Raji (cell line): ENCODE measurements around the gene RBM7.
A peak's percentile ranks its signal among the peaks of the same experiment; 100 is the strongest.

Experiments
- POLR2A ChIP-seq: IDR thresholded peaks from 2 replicates; pipeline ENCODE4 v1.6.1; 2011; ENCODE audit warnings: low read depth, low read length, control low read depth; ENCODE audit not compliant: insufficient read depth

RBM7 gene, protein sequence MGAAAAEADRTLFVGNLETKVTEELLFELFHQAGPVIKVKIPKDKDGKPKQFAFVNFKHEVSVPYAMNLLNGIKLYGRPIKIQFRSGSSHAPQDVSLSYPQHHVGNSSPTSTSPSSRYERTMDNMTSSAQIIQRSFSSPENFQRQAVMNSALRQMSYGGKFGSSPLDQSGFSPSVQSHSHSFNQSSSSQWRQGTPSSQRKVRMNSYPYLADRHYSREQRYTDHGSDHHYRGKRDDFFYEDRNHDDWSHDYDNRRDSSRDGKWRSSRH

DNA sequence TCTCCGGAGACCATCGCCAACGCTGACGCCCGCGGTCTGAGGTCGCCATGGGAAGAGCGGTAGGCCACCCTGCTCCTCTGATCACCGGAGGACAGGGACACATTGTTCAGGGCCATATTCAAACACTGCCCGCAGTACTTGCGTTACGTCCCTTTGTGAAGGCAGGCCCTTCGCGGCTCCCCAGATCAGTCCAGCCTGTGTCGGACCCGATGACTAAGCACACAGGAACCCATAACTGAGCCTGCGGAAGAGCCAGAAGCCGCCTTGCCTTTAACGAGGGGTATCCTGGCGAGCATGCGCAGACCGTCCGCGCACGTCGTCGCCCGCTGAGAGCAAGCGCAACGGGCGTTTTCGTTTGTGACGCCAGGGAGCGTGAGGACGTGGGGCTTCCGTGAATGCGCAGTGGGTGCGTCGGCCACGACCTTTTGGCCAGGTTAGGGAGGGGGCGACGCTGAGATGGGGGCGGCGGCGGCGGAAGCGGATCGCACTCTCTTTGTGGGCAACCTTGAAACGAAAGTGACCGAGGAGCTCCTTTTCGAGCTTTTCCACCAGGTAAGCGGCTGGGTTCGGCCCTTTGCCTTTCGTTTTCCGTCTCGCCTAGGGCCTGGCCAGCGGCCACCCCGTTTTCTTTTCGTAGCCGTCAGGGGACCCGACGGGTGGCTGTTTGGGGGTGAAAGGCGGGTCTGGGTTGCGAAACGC, at the start of gene RBM7, which contains the start of gene C11orf71:
Gene RBM7, plus strand, starts transcription at position 451 of the 699 bp plus-strand sequence. Its CDS starts 6 bp downstream, at position 457.
Gene C11orf71, minus strand, starts transcription at position 296 of the 699 bp plus-strand sequence. Its CDS starts 180 bp downstream, at position 116.
- TF ChIP-seq POLR2A: peak; percentile 97

DNA sequence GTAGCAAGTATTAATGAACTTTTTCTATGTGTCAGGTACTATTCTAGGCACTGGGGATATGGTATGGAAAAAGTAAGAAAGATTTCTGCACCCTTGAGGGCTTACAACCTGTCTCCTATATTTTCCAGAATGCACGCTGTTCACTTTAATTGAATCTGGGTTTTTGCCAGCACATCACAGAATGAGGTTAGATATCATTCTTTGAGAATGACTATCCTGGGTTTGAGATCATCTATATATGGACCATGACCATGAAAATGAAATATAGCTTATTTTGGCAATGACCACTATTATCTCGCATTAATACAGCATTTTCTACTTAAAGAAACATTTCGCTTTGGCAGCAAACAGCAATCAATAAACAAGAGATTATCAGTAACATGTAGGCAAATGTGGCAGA, 47.0 kb upstream of the RBM7 start:
- TF ChIP-seq POLR2A: no peak

DNA sequence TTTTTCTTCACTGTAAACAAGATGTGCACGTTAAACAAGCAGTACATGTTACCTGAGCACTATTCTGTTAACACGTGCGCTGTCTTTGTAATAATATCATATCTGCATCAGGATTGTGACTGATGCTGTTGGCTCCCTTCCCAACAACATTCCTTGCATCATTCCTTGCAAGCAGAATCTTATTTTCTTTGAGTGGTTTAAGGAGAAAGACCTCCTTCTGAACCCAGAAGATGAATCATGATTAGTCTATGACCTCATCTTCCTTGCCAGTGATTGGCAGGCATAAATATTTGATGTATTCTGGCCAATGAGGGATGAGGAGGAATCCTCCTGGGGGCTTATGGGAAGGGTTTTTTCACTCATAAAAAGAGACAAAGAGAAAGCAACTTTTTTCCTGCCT, 46.4 kb upstream of the RBM7 start:
- TF ChIP-seq POLR2A: no peak

DNA sequence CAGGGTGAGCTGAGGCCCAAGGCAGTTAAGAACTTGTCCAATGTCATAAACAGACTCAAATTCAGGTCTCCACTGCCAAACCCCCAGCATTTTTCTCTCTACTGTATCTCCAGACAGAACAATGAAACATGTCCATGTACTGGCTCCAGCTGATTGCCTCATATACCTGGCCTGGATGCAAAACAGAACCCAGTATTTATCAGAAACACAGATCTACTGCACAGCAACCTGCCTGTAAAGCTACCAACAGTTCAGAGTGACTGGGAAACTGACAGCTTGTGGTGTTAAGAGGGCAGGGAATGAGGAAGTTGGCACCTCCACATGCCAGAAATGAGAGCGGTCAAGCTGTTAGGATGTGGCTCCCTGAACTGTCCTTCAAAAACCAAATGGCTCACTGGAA, 41.8 kb upstream of the RBM7 start:
- no peak for TF ChIP-seq POLR2A

- no peak for TF ChIP-seq POLR2A
Measured at GRCh38 chr11:114359342-114359741, 41.1 kb upstream of the RBM7 start.

GRCh38 chr11:114362326-114362725, 38.1 kb upstream of the RBM7 start:
- no peak for TF ChIP-seq POLR2A

DNA sequence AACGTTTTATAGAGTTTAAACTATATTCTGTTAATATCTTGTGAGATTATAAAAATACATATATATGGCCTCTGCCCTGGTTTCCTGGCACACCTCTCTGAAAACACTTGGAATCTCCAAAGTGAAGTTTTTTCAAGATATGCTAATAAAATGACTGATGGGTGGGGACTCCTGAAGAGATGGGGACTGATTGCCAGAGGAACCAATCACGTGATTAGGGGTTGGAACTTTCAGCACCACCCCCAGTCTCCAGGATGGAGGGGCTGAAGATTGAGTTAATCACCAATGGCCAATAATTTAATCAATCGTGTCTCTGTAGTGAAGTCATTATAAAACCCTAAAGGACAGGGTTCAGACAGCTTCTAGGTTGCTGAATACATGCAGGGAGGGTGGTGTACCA, 37.5 kb upstream of the RBM7 start:
- no peak for TF ChIP-seq POLR2A

DNA sequence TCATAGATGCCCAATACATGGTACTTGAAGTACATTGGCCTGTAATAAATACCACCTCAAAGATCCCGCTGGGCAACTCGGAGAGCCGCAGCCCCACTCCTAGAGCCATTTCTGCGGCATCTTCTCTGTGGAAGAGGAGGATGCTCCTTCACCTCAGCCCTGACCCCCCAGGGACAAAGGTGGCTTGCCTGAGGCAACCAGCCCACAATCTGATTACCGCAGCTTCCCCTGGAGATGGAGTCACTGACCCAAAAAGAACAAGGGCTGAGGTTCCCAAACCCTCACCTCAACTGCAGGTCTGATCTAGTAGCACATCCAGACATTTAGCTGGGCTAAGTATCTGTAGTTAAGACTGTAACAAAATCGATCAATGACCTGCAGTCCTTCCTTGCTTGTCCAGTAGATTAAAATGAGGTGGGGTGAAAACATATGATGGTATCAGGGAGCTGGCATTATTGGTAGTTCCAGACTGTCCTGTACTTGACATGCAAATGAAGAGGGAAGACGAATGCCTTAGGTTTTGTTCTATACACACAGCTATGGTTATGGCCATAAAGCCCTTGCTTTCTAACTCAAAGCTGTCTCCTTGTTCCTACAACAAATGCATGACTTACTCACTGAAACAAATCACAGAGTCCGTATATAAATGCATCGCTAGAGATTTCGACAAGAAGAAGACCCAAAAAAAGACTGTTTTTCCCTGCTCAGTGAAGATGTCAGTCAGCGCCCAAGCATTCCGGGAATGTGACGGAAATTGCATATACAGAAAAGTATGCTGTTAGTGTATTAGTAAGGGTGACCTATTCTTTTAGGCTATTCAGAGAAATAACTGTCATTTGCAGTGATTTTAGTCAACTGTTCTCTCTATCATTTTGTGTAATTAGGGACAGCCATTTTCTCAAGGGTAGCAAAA, 33.9 kb upstream of the RBM7 start:
- no peak for TF ChIP-seq POLR2A

DNA sequence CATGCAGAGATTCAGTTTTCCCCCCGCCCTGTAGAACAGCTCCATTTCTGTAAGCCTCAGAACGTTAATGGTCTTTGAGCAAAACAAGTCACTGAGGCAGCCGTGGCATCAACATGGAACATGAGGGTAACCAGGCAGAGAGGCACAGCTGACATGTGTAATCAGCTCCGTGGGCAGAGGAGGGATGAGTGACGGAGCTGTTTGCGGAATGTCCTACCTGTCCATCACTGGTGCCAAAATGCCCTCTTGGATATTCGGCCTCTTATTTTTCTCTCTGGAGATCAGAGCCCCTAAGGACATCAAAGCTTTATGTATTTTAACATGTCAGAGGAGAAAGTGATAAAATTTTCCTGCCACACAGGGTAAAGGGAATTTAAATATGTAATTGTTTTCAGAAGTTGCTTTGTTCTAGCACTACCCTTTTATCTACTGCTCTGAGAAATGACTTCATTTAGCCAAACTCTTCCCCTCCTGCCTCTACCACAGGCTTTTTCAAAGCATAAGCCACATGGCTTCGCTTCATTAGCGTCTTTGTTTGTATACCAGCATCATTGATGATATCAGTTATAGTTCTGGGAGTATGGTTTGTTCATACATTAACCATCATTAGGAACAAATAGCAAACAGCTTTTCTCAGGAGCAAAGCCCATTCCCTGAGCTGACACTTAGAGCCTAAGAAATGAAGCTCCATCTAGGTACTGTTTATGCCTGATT, 33.1 kb upstream of the RBM7 start:
- TF ChIP-seq POLR2A: no peak

DNA sequence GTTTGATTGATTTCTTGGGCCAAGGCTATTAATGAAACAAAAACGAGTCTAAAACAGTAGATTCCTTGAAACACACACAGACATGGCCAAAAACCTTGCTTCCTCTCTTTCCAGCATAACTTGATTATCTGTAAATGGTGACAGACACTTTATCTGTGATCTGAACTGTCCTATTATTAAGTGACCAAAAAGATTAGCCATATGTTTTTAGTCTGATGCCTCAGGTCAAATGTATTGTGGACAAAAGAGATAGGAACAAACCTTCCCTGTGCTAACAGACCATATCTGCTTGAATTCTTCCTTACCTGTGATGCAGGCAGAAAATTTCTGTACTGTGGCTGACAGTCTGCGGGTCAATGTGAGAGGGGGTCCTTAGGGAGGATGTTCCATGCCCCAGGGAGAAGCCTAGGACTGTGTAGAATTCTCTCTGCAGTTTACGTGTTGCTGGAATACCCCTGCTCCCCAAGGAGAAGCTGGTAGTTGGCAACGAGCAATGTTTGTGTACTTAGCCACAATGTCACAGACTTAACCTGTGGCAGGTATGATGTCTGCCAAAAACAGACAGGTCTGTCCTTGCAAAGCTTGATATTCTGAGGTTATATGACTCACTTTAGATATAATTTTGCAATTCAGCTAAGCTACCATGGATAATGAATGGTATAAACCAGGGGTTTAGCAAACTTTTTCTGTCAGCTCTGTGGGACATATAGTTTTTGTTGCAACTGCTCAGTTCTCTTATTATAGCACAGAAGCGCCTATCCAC, 31.4 kb upstream of the RBM7 start:
- TF ChIP-seq POLR2A: no peak

DNA sequence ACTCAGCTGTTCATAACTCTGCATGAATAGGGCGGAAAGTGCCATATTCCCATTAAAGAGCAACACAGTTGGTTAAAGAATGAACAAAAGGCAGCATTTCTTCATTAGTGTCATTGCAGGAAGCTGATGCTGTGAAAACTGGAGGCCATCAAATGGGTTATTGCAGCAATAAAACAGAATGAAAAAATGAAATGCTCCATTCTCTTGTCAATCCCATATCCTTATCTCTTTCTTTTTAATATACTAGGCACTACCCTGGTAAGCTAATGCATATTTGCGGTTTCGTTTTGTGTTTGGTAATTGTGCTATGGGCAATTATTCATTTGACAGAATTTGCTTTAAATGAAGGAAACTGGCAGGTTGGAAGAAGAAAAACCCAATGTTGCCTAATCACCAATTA, 25.4 kb upstream of the RBM7 start:
- TF ChIP-seq POLR2A: no peak

DNA sequence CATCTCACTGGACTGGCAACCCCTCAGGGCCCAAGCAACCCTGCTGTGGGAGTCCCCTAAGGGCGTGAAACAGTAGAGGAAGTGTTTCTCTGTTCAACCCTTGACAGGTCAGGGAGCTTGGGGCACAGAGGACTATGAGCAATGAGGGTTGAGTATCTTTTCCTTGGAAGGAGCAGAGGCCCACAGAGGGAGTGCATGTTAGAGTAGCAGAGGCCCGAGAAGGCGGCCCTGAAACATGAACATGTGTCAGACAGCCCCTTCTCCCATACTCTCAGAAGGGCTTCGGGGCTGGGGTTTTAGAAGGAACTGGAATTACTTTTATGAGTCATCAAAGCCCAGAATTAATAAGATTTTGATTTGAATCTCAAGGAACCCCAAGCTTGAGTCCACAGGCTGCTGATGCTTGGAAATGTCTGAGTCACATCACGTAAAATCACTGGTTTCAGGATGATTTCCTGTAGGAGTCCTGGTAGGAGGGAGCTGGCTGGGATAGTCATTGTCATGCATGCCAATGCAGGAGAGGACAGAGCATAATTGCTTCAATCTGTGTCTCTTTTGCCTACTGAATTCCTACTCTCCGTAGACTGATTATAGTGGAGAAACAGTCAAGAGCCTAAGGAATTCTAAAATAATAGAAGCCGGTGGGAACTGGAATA, 22.7 kb upstream of the RBM7 start:
- TF ChIP-seq POLR2A: no peak

DNA sequence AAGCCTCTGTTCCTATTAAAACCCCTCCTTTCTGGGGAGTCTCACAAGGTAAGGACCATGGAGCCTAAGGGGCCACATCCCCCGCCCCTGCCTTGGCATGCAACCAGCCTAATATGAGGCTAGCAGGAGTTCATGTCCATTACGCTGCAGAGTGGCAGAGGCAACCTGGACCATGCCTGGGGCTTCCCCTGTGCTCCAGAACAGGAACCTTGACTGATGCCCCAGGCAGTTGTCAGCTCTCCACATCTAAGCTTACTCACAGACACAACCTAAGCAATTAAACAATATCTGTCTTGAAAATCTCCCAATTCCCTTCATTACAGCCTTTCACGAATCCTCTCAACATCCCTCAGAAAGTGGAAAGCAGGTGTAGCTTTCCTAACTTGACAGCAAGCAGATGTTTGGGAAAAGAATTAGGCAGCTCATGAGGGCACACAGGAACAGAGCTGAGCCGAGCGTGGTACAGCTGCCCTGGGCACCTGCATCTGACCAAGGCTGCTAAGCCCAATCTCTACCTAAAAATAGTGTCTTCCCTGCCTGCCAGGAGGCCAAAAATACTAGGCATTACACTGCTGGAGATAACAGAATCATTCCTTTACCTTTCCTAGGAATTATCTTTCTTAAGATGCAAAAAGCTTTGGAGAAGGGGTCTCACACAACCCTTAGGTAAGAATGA, 20.9 kb upstream of the RBM7 start:
- no peak for TF ChIP-seq POLR2A
